PC-3 (cell line): ENCODE results near the gene TAF1.
"Not testable (repeated sequence)": the region's sequence is repeated elsewhere in the genome, so short reads cannot be mapped to it uniquely, and the experiment has no call there.

Experiments
- CTCF ChIP-seq: fragments of 300-600 bp; sonication (generic); conservative IDR thresholded peaks from 2 replicates; pipeline ENCODE4 v1.5.1; 2017; ENCODE audit warnings: antibody characterized with exemption, low read depth, mild to moderate bottlenecking, low read length
- EZH2 ChIP-seq: fragments of 300-600 bp; sonication (generic); IDR thresholded peaks from one replicate; pipeline ENCODE4 v1.6.1; 2017; ENCODE audit warnings: antibody characterized with exemption, mild to moderate bottlenecking, low read length; ENCODE audit not compliant: unreplicated experiment
- EZH2phosphoT487 ChIP-seq: fragments of 300-600 bp; sonication (generic); IDR thresholded peaks from 2 replicates; pipeline ENCODE4 v1.6.1; 2018; ENCODE audit warnings: mild to moderate bottlenecking, antibody characterized with exemption, low read length, borderline replicate concordance

- TF ChIP-seq CTCF, EZH2, EZH2phosphoT487: not testable (repeated sequence)
These were observed 75.7 kb downstream of the TAF1 start for GRCh38 chrX:71441809-71442208.
